NT2/D1 (cell line): ENCODE measurements around the gene MAD1L1.

Source experiments
- DNase-seq: peaks from one replicate; pipeline ENCODE4 v3.0.0-alpha.2; 2011; ENCODE audit warnings: low read depth, low spot score
- H3K27me3 ChIP-seq: 2 replicates; pipeline ENCODE4 v1.6.0; 2011; ENCODE audit warnings: mild to moderate bottlenecking; ENCODE audit not compliant: insufficient read length, insufficient read depth
- H3K36me3 ChIP-seq: 2 replicates; pipeline ENCODE4 v1.6.1; 2011; ENCODE audit warnings: mild to moderate bottlenecking, low read length, mixed read lengths; ENCODE audit not compliant: insufficient read depth, insufficient read length
- H3K4me1 ChIP-seq: 2 replicates; pipeline ENCODE4 v1.5.1; 2011; ENCODE audit not compliant: insufficient read depth, insufficient read length
- H3K4me3 ChIP-seq: 2 replicates; pipeline ENCODE4 v1.5.1; 2011; ENCODE audit warnings: low read depth; ENCODE audit not compliant: insufficient read length
- H3K9ac ChIP-seq: 2 replicates; pipeline ENCODE4 v1.6.0; 2011; ENCODE audit warnings: low read depth; ENCODE audit not compliant: insufficient read length
- H3K9me3 ChIP-seq: 2 replicates; pipeline ENCODE4 v1.5.1; 2011; ENCODE audit warnings: mild to moderate bottlenecking, low read length; ENCODE audit not compliant: insufficient read depth
- SUZ12 ChIP-seq: IDR thresholded peaks from 2 replicates; pipeline ENCODE4 v1.6.1; 2011; ENCODE audit not compliant: insufficient read length, insufficient read depth; ENCODE audit errors: extremely low read depth
- YY1 ChIP-seq: IDR thresholded peaks from 2 replicates; pipeline ENCODE4 v1.6.1; 2011; ENCODE audit not compliant: insufficient read length, insufficient read depth
- ZNF274 ChIP-seq: IDR thresholded peaks from 2 replicates; pipeline ENCODE4 v1.6.1; 2011; ENCODE audit warnings: mild to moderate bottlenecking, low read depth, low read length

MAD1L1 gene

DNA sequence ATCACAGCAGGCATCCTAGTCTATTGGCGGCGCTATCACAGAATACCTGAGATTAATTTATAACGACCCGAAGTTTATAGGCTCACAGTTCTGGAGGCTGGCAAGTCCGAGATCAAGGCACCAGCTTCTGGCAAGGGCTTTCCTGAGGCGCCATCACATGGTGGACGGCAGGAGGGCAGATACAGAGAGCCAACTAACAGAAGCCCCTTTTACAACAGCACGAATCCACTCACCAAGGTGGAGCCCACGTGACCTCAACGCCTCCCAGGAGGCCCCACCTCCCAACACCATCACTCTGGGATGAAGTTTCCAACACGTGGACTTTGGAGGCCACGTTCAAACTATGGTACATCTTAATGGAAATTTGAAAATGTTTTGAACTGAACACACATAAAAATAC is 307.4 kb downstream of the MAD1L1 start:
- DNase-seq, result no peak

DNA sequence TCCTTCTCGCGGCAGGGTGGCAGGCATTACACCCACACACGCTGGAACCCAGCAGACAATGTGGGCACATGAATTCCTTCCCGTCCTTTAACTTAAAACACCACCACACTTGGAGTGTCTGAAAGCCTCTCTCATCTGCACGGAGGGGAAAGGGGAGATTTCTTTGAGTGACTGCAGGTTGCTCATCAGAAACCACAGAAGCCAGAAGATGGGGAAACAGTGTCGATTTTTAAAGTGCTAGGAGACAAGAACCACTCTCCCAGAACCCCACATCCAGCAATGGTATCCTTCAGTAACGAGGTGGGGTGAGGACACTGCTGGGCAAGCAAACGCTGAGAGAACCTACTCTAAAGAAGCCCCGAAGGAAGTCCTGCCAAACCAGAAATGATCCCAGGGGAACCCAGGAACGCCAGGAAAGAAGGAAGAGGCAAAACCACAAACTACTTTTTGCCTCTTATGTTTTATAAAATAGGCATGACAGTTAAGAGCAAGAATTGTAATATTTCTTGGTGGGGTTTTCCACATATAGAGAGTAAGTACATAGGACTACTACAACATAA is 308.4 kb downstream of the MAD1L1 start:
- Histone ChIP-seq H3K36me3 (peaks cover 15% of the 10 kb centered on the region), H3K9ac (no peak overlapping the region)
- no peak for DNase-seq

More for the DNA sequence above, 307.4 kb downstream of the MAD1L1 start:
- H3K9me3 ChIP-seq, result no peaks in the 10 kb centered on the region
- H3K9ac ChIP-seq, result no peak overlapping the region
- peaks cover 15% of the 10 kb centered on the region for H3K36me3 ChIP-seq
- H3K4me1 ChIP-seq, result no peaks in the 10 kb centered on the region
- H3K4me3 ChIP-seq, result no peak overlapping the region
- no peak for TF ChIP-seq ZNF274
- TF ChIP-seq YY1, result no peak
- TF ChIP-seq SUZ12, result no peak
- no peaks in the 10 kb centered on the region for H3K27me3 ChIP-seq

DNA sequence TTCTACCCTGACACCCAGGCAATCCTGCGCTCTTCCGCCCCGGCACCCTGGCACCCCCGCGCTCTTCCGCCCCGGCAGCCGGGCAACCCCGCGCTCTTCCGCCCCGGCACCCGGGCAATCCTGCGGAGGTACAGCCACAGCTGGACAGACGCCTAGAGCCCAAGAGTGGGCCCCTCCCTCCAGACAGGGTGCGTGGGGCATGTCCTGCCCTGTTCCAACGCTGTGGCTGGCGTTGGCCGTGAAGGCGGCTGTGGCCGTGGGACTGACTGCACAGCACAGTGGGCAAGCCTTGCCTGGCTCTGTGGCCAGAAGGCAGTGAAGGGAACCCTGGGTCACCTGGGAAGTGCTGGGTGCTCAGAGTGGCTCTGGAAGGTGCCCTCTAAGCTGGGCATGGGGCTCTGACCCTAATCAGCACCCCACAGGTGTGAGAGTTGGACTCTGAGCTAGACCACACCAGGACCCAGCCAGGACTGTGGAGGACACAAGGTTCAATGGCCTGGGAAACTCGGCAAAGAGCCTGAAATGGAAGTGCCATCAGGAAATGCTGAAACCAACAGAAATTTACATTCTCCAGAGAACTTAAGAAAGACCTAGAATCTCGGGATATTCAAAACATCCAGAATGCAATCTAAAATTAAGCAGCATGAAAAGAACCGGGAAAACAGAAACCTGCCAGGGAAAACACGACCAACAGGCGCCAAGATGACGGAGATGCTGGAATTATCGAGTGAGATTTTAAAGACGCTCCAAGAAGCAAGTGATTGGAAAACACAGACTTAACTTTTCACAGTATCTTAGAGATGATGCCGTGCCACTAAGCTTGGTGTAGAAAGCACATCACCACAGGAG is 309.1 kb downstream of the MAD1L1 start:
- Histone ChIP-seq H3K4me1 (peaks cover 8% of the 10 kb centered on the region), H3K9me3 (no peaks in the 10 kb centered on the region), H3K9ac (no peak overlapping the region), H3K27me3 (no peaks in the 10 kb centered on the region), H3K4me3 (no peak overlapping the region), H3K36me3 (peaks cover 15% of the 10 kb centered on the region)
- TF ChIP-seq ZNF274 (no peak), YY1 (no peak), SUZ12 (no peak)
- DNase-seq, result no peak

More for the DNA sequence above, 308.4 kb downstream of the MAD1L1 start:
- no peak overlapping the region for H3K4me3 ChIP-seq
- H3K27me3 ChIP-seq, result no peaks in the 10 kb centered on the region
- no peaks in the 10 kb centered on the region for H3K9me3 ChIP-seq
- peaks cover 6% of the 10 kb centered on the region for H3K4me1 ChIP-seq
- TF ChIP-seq YY1 (no peak), ZNF274 (no peak), SUZ12 (no peak)

GRCh38 chr7:1922870-1923236 is 309.9 kb downstream of the MAD1L1 start:
- no peak overlapping the region for H3K4me3 ChIP-seq
- no peaks in the 10 kb centered on the region for H3K27me3 ChIP-seq
- no peaks in the 10 kb centered on the region for H3K9me3 ChIP-seq
- peaks cover 15% of the 10 kb centered on the region for H3K36me3 ChIP-seq
- TF ChIP-seq ZNF274 (no peak), YY1 (no peak), SUZ12 (no peak)
- DNase-seq, result no peak
- no peak overlapping the region for H3K9ac ChIP-seq
- H3K4me1 ChIP-seq, result peaks cover 8% of the 10 kb centered on the region

- no peak for DNase-seq
- H3K9ac ChIP-seq, result no peak overlapping the region
- TF ChIP-seq ZNF274 (no peak), SUZ12 (no peak), YY1 (no peak)
- H3K4me1 ChIP-seq, result peaks cover 10% of the 10 kb centered on the region
- no peaks in the 10 kb centered on the region for H3K9me3 ChIP-seq
- no peak overlapping the region for H3K4me3 ChIP-seq
- H3K36me3 ChIP-seq, result peaks cover 15% of the 10 kb centered on the region
- no peaks in the 10 kb centered on the region for H3K27me3 ChIP-seq
Measured at GRCh38 chr7:1922071-1922869, 310.5 kb downstream of the MAD1L1 start.

DNA sequence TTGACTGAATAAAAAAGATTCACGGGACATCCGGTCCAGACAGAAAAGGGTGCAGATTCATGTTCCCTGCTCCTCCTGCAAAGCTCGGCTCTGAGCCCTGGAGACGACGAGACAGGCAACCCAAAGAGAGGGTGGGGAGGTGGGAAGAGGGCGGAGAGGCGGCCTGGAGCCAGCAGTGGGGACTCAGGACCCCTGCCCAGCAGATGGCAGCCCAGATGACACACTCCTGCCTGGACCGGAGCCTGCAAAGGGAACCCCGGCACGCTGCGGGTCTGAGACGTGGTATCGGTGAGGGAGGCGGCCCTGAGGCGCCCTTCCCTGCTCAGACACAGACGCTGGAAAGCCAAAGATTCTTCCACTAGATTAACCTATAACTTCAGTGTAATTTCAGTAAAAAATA is 311.9 kb downstream of the MAD1L1 start:
- Histone ChIP-seq H3K4me1 (peaks cover 10% of the 10 kb centered on the region), H3K36me3 (peaks cover 15% of the 10 kb centered on the region)
- DNase-seq, result no peak

DNA sequence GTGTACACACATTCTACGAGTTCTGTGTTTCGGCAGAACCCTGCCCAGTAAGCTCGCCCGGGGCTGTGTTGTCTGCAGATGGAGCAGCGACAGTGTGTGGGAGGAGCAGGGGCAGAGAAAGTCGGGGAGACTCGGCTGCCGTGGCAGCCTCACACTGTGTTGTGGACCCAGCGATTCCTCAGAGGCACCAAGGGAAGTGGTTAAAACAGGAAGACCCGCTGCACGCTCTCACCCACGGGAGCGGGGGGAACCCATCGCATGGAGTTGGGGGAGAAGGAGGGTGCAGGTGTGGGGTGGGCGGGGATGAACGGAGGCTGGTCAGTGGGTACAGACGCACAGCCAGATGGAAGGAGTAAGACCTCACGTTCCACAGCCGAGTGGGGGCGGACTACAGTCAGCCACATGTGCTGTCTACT is 312.5 kb downstream of the MAD1L1 start:
- Histone ChIP-seq H3K36me3 (peaks cover 17% of the 10 kb centered on the region), H3K4me1 (peaks cover 11% of the 10 kb centered on the region), H3K9me3 (no peaks in the 10 kb centered on the region), H3K27me3 (no peaks in the 10 kb centered on the region), H3K4me3 (no peak overlapping the region), H3K9ac (peak overlapping the region; percentile 50)
- no peak for DNase-seq
- no peak for TF ChIP-seq YY1
- no peak for TF ChIP-seq SUZ12
- TF ChIP-seq ZNF274, result no peak

More for the DNA sequence above, 311.9 kb downstream of the MAD1L1 start:
- no peaks in the 10 kb centered on the region for H3K9me3 ChIP-seq
- H3K4me3 ChIP-seq, result no peak overlapping the region
- H3K27me3 ChIP-seq, result no peaks in the 10 kb centered on the region
- no peak overlapping the region for H3K9ac ChIP-seq
- TF ChIP-seq SUZ12, result no peak
